CD4-positive, alpha-beta T cell treated with Interleukin-17A for 4 hours (primary cell): ENCODE results near the gene PRCD.
"Not testable (repeated sequence)": the region's sequence is repeated elsewhere in the genome, so short reads cannot be mapped to it uniquely, and the experiment has no call there.

Experiments
- DNase-seq: peaks from one replicate; pipeline ENCODE4 v3.0.0-alpha.2; 2020; ENCODE audit warnings: mixed read lengths

The PRCD gene

DNA sequence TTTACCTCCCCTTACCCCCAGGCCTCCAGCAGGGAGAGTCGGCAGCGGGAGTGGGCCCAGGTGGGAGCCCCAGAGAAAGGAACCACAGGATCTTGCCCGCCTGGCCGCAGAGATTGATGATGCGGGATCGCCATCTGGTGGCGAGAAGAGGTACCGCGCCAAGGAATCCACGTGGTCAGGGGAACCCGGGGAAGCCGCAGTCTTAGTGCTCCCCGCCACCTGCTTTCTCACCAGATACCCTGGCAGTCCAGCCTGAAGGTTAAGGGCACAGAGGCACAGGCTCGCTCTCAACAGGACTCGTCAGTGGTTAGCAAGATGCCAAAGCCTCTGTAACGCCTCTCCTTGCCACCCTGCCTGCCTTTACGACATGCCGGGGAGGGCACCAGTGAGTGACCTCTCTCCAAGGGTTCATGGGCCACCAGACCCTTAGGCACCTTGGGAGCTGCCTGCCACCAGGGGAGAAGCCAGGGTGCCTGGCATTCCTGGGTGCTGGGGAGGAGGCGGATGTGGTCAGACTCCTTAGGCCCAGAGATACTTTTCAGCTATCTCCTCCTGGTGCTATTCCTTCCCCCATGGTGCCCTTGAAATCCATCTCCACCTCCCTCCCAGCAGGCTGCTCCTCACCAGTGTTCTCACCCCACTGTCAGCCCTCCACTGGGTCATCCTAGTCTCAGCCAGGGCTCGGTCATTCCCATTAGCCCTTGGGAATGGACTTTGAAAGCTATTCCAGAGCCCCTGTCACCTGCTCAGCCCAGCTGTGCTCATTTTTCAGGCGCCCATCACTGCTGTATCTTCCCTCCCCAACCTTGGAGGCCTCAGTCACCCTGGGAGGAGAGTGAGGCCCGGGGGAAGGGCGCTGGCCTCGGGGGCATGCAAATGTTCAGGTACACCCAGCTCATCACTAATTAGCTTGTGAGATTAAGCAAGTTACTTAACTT is 33.2 kb upstream of the PRCD start:
- peak; percentile 91 for DNase-seq

DNA sequence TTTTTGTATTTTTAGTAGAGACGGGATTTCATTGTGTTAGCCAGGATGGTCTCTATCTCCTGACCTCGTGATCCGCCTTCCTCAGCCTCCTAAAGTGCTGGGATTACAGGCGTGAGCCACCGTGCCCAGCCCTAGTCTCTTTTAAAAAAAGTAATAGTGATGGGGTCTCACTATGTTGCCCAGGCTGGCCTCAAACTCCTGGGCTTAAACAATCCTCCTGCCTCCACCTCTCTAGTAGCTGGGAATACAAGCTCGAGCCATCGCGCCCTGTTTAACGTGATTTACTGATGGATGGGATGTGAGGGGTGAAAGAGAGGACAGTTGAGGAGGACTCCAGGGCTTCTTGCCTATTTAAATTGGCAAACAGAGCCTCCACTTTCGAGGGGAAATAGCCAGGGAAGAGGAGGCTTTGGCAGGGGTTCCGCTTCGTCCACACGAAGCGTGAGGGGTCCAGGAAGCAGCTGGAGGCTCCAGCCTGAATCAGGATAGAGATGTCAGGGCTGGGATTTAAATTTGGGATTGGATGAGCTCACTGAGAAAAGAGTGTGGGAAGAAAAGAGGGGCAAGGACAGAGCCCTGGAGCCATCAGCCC is 31.3 kb upstream of the PRCD start:
- DNase-seq = not testable (repeated sequence)

DNA sequence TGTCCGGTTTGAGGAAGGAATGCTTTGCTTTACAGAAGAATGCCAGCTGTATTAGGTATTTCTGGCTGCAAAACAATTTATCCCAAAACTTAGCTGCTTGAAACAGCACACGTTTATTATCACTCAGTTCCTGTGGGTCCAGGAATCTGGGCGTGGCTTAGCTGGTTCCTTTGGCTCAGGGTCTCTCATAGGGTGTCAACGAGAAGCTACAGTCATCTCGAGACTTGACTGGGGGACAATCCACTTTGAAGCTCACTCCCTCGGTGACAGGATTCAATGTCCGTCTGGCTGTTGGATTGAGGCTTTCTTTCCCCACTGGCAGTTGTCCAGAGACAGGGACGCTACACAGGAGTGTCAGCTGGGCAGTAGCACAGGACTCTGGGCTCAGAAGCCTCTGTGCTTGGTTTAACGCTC is 29.0 kb upstream of the PRCD start:
- DNase-seq = no peak

- DNase-seq = no peak
Observed at GRCh38 chr17:76511668-76512365, 28.0 kb upstream of the PRCD start.

GRCh38 chr17:76512366-76513305 is 27.2 kb upstream of the PRCD start:
- no peak for DNase-seq

DNA sequence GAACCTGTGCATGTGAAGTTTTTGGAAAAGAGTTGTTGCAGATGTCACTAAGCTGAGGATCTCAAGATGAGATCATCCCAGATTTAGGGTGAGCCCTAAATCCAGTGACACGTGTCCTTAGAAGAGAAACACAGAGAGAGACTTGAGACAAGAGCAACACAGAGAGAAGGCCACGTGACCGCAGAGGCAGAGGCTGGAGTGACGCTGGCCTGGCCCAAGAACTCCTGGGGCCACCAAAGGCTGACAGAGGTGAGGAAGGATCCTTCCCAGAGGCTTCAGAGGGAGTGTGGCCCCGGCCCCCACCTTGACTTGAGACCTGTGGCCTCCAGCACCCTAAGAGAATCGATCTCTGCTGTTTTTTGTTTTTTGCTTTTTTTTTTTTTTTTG is 26.5 kb upstream of the PRCD start:
- no peak for DNase-seq

GRCh38 chr17:76514355-76514754 is 25.5 kb upstream of the PRCD start:
- not testable (repeated sequence) for DNase-seq

DNA sequence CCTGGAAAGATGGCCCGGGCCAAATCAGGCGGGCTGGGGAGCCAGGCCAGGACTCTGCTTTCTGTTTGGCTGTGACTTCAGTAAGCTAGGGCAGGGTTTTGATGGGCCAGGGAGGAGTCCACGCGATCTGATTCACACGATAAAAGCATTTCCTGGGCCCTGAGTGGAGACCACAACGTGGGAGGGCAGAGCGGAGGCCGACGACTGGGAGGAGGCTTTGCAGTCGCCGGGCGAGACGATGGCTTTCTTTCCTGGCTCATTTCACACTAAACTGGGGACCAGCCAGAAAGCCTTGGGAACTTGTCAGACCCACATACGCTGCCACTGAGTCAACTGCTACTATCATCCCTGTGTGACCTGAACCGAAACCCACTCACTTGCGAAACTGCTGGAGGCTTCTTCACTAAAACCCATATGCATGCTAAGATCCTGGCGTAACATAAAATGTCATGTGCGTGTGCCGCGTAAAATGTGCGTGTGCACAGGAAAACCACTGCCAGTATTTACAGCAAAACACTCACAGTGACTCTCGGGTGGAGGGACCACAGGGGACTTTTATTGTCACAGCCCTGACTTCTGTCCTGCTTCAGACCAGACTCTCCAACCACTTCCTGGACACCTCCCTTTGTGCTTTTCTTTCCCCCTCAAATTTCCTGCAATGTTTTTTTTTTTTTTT is 24.4 kb upstream of the PRCD start:
- DNase-seq = peak; percentile 87

- no peak for DNase-seq
Observed at GRCh38 chr17:76517638-76518038, 22.2 kb upstream of the PRCD start.

- DNase-seq = no peak
Observed at GRCh38 chr17:76519048-76519966, 20.5 kb upstream of the PRCD start.

DNA sequence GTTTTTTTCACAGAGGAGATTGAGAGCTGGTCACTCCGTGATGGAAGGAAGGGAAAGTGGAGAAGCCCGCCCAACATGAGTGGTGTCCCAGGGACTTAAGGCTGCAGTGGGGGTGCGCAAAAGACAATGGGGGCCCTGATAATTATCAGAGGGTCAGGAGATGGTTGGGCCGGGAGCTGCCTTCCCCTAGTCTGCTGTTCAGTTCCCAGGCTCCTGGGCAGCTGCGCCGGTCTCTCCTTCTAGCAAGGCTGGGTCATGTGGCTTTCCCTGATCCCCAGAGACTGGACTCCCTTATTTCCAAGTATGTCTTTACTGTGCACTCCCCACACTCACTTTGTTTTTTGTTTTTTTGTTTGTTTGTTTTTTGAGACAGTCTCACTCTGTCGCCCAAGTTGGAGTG is 18.6 kb upstream of the PRCD start:
- no peak for DNase-seq

DNA sequence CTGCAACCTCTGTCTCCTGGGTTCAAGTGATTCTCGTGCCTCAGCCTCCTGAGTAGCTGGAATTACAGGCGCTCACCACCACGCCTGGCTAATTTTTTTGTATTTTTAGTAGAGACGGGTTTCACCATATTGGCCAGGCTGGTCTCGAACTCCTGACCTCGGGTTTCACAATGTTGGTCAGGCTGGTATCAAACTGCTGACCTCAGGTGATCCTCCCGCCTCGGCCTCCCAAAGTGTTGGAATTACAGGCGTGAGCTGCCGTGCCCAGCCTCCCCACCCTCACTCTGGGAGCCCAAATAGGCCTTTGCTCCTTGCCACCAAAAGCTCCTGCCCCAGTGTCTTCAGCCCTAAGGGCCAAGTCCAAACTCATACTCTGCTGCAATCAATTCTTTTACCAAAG is 18.2 kb upstream of the PRCD start:
- not testable (repeated sequence) for DNase-seq

DNA sequence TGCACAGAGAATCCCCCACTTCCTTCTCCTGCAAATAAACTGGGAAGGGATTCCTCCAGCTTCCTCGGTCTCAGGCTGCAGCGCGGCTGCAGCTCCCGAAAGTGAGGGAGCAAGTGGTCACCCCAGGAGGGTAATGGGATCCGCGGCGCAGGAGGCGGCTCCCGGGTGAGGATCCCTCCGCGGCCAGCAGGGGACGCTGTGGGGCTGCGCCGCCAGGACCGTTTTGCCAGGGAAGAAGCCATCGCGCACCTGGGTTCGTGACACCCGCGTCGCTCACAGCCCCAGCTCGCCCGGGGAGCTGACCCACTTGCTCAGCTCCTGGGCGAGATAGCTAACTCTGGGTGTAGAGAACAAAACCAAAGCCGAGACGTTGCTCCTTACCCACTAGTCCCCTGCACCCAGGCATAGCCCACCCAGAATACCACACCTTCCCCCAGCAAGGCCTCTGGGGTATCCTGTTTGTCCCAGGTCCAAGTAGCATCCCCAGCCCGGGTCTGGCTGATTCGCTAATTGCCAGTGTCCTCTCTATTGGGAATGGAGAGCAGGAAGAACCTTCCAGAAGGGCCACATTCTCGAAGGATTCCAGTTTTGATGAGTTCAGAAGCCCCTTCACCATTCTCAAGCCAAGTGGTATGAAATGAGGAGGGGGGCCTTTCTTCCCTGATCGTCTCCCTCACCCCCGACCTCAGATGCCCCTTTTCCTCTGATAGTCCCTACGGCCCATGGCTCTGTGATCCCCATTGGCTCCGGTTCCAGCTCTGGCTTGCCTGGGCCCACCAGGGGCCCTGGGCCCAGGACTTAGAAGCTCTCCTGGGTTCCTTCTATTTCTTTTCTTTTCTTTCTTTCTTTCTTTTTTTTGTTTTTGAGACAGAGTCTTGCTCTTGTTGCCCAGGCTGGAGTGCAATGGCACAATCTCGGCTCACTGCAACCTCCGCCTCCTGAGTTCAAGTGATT is 16.5 kb upstream of the PRCD start:
- DNase-seq = peak; percentile 90

DNA sequence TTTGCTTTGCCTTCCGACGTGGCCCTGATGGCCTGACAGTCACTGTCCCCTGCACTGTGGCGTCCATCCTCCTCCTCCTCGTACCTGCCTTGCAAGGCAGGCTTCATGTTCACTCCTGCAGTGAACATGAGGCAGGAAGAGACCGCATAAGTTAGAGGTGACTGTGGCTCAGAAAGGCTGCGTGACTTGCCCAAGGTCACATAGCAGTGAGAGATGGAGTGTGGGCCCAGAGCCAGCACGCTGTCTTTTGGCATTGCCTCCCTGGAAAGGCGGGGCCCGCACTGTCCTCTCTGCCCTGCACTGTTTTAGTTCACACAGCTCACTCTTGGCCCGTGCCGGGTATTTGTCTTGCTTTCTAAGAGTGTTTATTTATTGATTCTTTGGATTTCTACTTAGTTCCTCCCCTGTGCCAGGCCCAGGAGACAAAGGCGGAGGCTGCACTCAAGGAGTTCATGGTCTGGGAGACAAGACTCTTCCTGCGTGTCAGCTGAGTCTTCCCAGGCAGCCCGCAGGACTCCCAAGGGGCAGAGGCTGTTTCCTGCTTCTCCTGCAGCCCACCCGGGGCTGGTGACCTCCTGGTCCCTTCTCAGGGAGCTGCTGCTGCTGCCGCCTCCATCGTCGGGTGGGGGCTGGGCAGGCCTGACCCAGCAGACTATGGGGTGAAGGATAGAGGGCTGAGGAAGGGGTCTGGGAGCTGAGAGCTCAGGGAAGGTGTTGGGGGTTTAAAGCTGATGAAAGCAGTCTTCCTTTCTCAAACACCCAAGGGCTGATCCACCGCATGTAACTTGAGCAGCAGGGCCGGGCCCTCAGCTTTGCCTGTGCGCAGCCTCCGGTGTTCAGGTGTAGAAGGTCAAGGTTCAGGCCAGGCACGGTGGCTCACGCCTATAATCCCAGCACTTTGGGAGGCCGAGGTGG is 15.0 kb upstream of the PRCD start:
- no peak for DNase-seq

GRCh38 chr17:76525513-76525833 is 14.4 kb upstream of the PRCD start:
- DNase-seq = not testable (repeated sequence)

DNA sequence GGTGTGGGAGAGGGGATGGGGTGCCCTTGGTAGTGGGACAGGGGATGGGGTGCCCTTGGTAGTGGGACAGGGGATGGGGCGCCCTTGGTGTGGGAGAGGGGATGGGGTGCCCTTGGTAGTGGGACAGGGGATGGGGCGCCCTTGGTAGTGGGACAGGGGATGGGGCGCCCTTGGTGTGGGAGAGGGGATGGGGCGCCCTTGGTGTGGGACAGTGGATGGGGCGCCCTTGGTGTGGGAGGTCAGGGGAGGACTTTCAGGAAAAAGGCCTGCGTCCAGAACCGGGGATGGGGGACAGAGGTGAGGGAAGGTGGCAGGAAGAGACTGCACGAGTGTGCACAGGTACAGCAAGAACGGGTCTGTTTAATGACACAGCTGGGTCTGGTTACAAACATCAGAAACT is 12.8 kb upstream of the PRCD start:
- DNase-seq = not testable (repeated sequence)

DNA sequence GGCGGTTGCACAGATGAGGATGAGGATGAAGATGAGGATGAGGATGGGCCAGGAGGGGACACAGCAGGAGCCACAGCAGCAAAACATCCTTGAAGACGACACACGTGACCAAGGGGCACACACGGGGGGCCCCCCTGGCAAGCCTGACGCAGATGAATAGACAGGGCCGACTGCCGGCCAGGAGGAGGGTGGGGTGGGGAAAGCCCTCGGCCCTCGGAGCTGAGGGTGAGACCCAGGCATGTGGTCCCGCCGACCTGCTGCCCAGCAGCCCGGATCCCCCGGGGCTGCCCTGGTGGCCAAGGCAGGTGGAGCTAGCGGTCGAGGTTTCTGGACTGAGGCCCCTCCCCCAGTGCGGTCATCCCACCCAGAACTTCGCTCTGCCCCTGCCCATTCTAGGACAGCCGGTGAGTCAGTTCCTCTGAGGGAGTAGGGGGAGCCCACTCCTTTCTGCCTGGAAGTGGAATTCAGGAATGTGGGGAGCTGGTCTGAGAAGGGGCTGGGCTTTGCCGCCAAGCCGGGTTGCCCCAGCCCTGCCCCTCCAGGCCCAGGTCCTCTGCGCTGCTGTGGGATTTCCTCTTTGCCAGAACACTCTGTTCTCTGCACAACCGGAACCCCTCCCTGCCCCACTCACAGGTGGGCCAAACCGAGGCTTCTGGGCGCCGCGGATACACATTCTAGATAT is 12.3 kb upstream of the PRCD start:
- DNase-seq = peak; percentile 75

DNA sequence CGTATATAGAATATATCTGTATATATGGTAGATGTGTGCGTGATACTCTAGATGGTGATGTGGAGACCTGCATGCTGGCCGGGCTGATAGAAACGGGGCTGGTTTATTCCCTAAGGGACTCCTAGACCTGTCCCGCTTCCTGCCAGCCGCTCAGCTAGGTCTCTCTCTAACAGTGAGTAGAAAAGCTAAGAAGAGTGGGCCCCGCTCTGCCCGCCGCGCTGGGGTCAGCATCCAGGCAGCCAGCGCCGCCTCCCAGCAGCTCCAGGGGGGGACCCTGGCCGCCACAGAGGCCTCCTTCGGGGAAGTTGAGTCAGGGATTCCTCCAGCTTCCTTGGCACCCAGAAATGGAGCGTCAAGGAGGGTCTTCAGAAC is 11.7 kb upstream of the PRCD start:
- no peak for DNase-seq
